DND-41 (cell line): ENCODE data around the gene MCU.

Source experiments
- ATAC-seq: fragments of 200-7000 bp; cut with Tn5 transposase; 3 replicates; pipeline ENCODE4 v1.9.1; 2021; ENCODE audit warnings: low read depth; ENCODE audit not compliant: insufficient read depth
- DNase-seq: peaks from one replicate; pipeline ENCODE4 v3.0.0-alpha.2; 2020
- H2AFZ ChIP-seq: 2 replicates; pipeline ENCODE4 v1.6.0; 2012; ENCODE audit warnings: low read depth, low read length
- H3K27ac ChIP-seq: 2 replicates; pipeline ENCODE4 v1.5.1; 2012; ENCODE audit warnings: low read length, inconsistent platforms
- H3K27me3 ChIP-seq: fragments of 200-600 bp; sonication (generic); 2 replicates; pipeline ENCODE4 v1.6.0; 2012; ENCODE audit warnings: low read length, mild to moderate bottlenecking, inconsistent platforms; ENCODE audit not compliant: insufficient read depth, poor library complexity
- H3K36me3 ChIP-seq: 2 replicates; pipeline ENCODE4 v1.5.1; 2012; ENCODE audit warnings: low read length, inconsistent platforms; ENCODE audit not compliant: insufficient read depth
- H3K4me1 ChIP-seq: 2 replicates; pipeline ENCODE4 v1.5.1; 2012; ENCODE audit warnings: mild to moderate bottlenecking, low read length; ENCODE audit not compliant: insufficient read depth
- H3K4me2 ChIP-seq: 2 replicates; pipeline ENCODE4 v1.6.0; 2012; ENCODE audit warnings: mild to moderate bottlenecking, moderate library complexity, low read length, inconsistent platforms; ENCODE audit not compliant: insufficient read depth
- H3K4me3 ChIP-seq, 2 experiments: fragments of 200-600 bp in 1 of 2; shearing (Covaris generic) in 1 of 2; 2 replicates each; pipeline ENCODE4 v1.5.1; 2012 to 2016; ENCODE audit warnings: inconsistent platforms in 2 of 2, low read length in 2 of 2, mild to moderate bottlenecking in 2 of 2, low read depth in 1 of 2, moderate library complexity in 1 of 2
- H3K79me2 ChIP-seq: 2 replicates; pipeline ENCODE4 v1.6.0; 2012; ENCODE audit warnings: low read length, inconsistent platforms; ENCODE audit not compliant: insufficient read depth
- H3K9ac ChIP-seq: 2 replicates; pipeline ENCODE4 v1.6.0; 2012; ENCODE audit warnings: low read depth, mild to moderate bottlenecking, inconsistent platforms, low read length, moderate library complexity
- H3K9me3 ChIP-seq: 2 replicates; pipeline ENCODE4 v1.5.1; 2012; ENCODE audit warnings: low read length, moderate library complexity, mild to moderate bottlenecking, inconsistent platforms; ENCODE audit not compliant: insufficient read depth, severe bottlenecking
- H4K20me1 ChIP-seq: 2 replicates; pipeline ENCODE4 v1.6.0; 2012; ENCODE audit warnings: low read length; ENCODE audit not compliant: insufficient read depth
- CTCF ChIP-seq: IDR thresholded peaks from 2 replicates; pipeline ENCODE4 v1.5.1; 2012; ENCODE audit warnings: borderline replicate concordance, low read length, moderate library complexity, mild to moderate bottlenecking; ENCODE audit not compliant: poor library complexity, severe bottlenecking; ENCODE audit errors: extremely low read depth
- EZH2 ChIP-seq: IDR thresholded peaks from 3 replicates; pipeline ENCODE4 v1.6.1; 2012; ENCODE audit warnings: borderline replicate concordance, low read depth, mild to moderate bottlenecking, moderate library complexity, low read length, inconsistent platforms; ENCODE audit not compliant: severe bottlenecking

The MCU gene

GRCh38 chr10:72935361-72935760, 243.4 kb downstream of the MCU start:
- Histone ChIP-seq H3K27me3 (peaks cover 2% of the 10 kb centered on the region), H2AFZ (no peak overlapping the region), H3K36me3 (no peaks in the 10 kb centered on the region), H3K9me3 (no peaks in the 10 kb centered on the region), H3K4me3 (no peak overlapping the region), H3K9ac (no peak overlapping the region), H3K4me1 (no peaks in the 10 kb centered on the region), H3K27ac (no peak overlapping the region), H3K4me2 (no peak overlapping the region), H4K20me1 (no peaks in the 10 kb centered on the region), H3K79me2 (no peaks in the 10 kb centered on the region)
- TF ChIP-seq EZH2: no peak
- TF ChIP-seq CTCF: no peak
- DNase-seq (no peak), ATAC-seq (no peak)
